WTC11 (cell line): ENCODE measurements around the gene FSTL4. TPM values are rescaled to one million over a fixed set of nuclear protein-coding genes. Genes with fewer than 3 reads are reported as not detected.

ENCODE experiments used
- ATAC-seq: fragments of 200-7000 bp; cut with Tn5 transposase; 2 replicates; pipeline ENCODE4 v1.10.0; 2021; ENCODE audit warnings: mild to moderate bottlenecking, moderate library complexity
- CTCF ChIA-PET: fragments of 300-600 bp; sonication (Branson Sonifier 250); formaldehyde crosslinking; loops from one replicate; lab custom pipeline; 2021; ENCODE audit warnings: antibody characterized with exemption; lab: Charles Lee
- POLR2A ChIA-PET: fragments of 350-600 bp; sonication (Branson Sonifier 250); formaldehyde crosslinking; loops from one replicate; lab custom pipeline; 2021; ENCODE audit warnings: antibody characterized with exemption; lab: Charles Lee
- DNase-seq: peaks from one replicate; pipeline ENCODE4 v3.0.0; 2021; ENCODE audit warnings: low spot score
- H3K27ac Mint-ChIP-seq: 2 replicates; pipeline ENCODE4 v1.8.0; 2021; ENCODE audit warnings: mixed read lengths
- H3K27me3 Mint-ChIP-seq: 2 replicates; pipeline ENCODE4 v1.8.0; 2021; ENCODE audit warnings: low read depth, mild to moderate bottlenecking, moderate library complexity, mixed read lengths
- H3K36me3 Mint-ChIP-seq: 2 replicates; pipeline ENCODE4 v1.8.0; 2021; ENCODE audit warnings: mixed read lengths
- H3K4me1 Mint-ChIP-seq: 2 replicates; pipeline ENCODE4 v1.8.0; 2022; ENCODE audit warnings: mixed read lengths
- H3K4me3 Mint-ChIP-seq: 2 replicates; pipeline ENCODE4 v1.8.0; 2021; ENCODE audit warnings: mild to moderate bottlenecking, moderate library complexity, mixed read lengths
- H3K9me3 Mint-ChIP-seq: 2 replicates; pipeline ENCODE4 v1.8.0; 2021; ENCODE audit warnings: mixed read lengths
- CREM ChIP-seq: sonication (generic); formaldehyde crosslinking; IDR thresholded peaks from 2 replicates; pipeline ENCODE4 v1.8.1; 2022; ENCODE audit warnings: mild to moderate bottlenecking, missing genetic modification reagents, moderate library complexity
- FOXP4 ChIP-seq: sonication (generic); formaldehyde crosslinking; IDR thresholded peaks from 2 replicates; pipeline ENCODE4 v1.8.0; 2022; ENCODE audit warnings: mild to moderate bottlenecking, missing genetic modification reagents
- GRHL2 ChIP-seq: fragments of 250-450 bp; sonication (Bioruptor Pico); IDR thresholded peaks from 2 replicates; pipeline ENCODE4 v1.8.0; 2022; ENCODE audit warnings: mild to moderate bottlenecking, moderate library complexity; ENCODE audit not compliant: insufficient replicate concordance, severe bottlenecking
- IRF2 ChIP-seq: sonication (generic); formaldehyde crosslinking; IDR thresholded peaks from 2 replicates; pipeline ENCODE4 v1.8.0; 2022; ENCODE audit warnings: low read depth, missing genetic modification reagents, borderline replicate concordance
- JUN ChIP-seq: sonication (generic); formaldehyde crosslinking; IDR thresholded peaks from 2 replicates; pipeline ENCODE4 v1.8.0; 2023; ENCODE audit warnings: mild to moderate bottlenecking, missing genetic modification reagents
- MAX ChIP-seq: sonication (generic); formaldehyde crosslinking; IDR thresholded peaks from 2 replicates; pipeline ENCODE4 v1.8.0; 2022; ENCODE audit warnings: mild to moderate bottlenecking, missing genetic modification reagents
- NFYB ChIP-seq: sonication (generic); formaldehyde crosslinking; conservative IDR thresholded peaks from 2 replicates; pipeline ENCODE4 v1.8.0; 2022; ENCODE audit warnings: low read depth, missing genetic modification reagents
- PRDM15 ChIP-seq: sonication (generic); formaldehyde crosslinking; IDR thresholded peaks from 2 replicates; pipeline ENCODE4 v1.8.0; 2022; ENCODE audit warnings: missing genetic modification reagents
- PRRX2 ChIP-seq: fragments of 250-450 bp; sonication (Bioruptor Pico); IDR thresholded peaks from 2 replicates; pipeline ENCODE4 v1.8.0; 2021; ENCODE audit warnings: mild to moderate bottlenecking
- TEAD1 ChIP-seq: sonication (generic); formaldehyde crosslinking; IDR thresholded peaks from 2 replicates; pipeline ENCODE4 v1.8.0; 2022; ENCODE audit warnings: mild to moderate bottlenecking, missing genetic modification reagents
- TEAD4 ChIP-seq: sonication (generic); formaldehyde crosslinking; IDR thresholded peaks from 2 replicates; pipeline ENCODE4 v1.8.0; 2022; ENCODE audit warnings: mild to moderate bottlenecking, missing genetic modification reagents
- ZNF121 ChIP-seq: sonication (generic); formaldehyde crosslinking; IDR thresholded peaks from 2 replicates; pipeline ENCODE4 v1.8.0; 2023; ENCODE audit warnings: missing genetic modification reagents
- ZNF425 ChIP-seq: fragments of 250-450 bp; sonication (Bioruptor Pico); conservative IDR thresholded peaks from 2 replicates; pipeline ENCODE4 v1.9.0; 2021; ENCODE audit warnings: mild to moderate bottlenecking
- total RNA-seq: library from RNA; stranded (reverse); gene quantifications from 3 replicates; pipeline ENCODE4 v1.2.3, GENCODE V29; 2021
- TF ChIP-seq, protein P1 (sequence below): sonication (generic); formaldehyde crosslinking; IDR thresholded peaks from 2 replicates; pipeline ENCODE4 v1.8.1; 2023; ENCODE audit warnings: mild to moderate bottlenecking, missing genetic modification reagents, moderate library complexity
- TF ChIP-seq, protein P2 (sequence below): sonication (generic); formaldehyde crosslinking; conservative IDR thresholded peaks from 2 replicates; pipeline ENCODE4 v1.8.1; 2023; ENCODE audit warnings: mild to moderate bottlenecking, low read depth, missing genetic modification reagents, moderate library complexity
- TF ChIP-seq, protein P3 (sequence below): fragments of 250-450 bp; sonication (Bioruptor Pico); IDR thresholded peaks from 2 replicates; pipeline ENCODE4 v1.9.0; 2021; ENCODE audit warnings: moderate library complexity, mild to moderate bottlenecking, inconsistent platforms, borderline replicate concordance

Gene FSTL4
- total RNA-seq, 1 experiment from 2014 or later, result 6.1 TPM

DNA sequence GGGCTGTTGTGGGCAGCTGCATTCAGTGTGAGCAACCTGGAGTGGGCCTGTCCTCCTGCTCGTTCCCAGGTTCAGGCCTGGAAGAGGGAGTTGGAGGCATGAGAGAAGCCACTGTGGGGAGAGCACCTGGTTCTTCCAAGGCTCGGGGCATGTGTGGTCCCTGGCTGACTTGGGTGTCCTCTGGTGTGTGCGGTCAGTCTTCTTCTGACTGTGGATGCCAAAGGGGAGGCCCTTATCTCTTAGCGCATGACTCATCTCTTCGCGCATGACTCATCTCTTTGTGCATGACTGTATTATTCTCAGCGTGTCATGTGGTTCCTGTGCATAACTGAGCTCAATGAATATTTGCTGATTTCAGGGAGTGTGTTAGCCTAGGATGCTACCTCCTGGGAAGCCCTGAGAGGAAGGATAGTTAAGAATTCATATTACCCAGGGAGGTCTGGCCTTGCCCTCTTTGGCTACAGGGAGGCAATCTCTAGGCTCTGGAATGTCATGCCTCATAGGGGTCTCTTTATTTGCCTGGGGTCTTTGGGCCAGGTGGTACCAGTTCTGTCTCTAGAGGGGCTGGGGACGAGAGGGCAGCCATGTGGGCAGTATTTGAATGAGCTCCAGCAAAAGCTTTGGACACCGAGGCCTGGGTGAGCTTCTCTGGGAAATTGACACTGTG, 371.8 kb downstream of the FSTL4 start (continued):
- TF ChIP-seq TEAD1 (CRISPR knock-in tag), result no peak

- CTCF ChIA-PET, result interaction anchor here (1.6 kb wide), 1 partner anchor 9 kb away, joined by 9 read pairs; no protein-coding TSS in a partner anchor
- no peak for DNase-seq
- ATAC-seq, result no peak
- no peak overlapping the region for H3K4me3 Mint-ChIP-seq
- H3K27ac Mint-ChIP-seq, result no peak overlapping the region
- H3K36me3 Mint-ChIP-seq, result peaks cover 3% of the 10 kb centered on the region; the same call in 1 of the 2 replicates
- H3K9me3 Mint-ChIP-seq, result peaks cover 15% of the 10 kb centered on the region
- TF ChIP-seq ZNF121 (CRISPR knock-in tag) (no peak), PRRX2 (CRISPR knock-in tag) (no peak)
- TF ChIP-seq, protein P1, sequence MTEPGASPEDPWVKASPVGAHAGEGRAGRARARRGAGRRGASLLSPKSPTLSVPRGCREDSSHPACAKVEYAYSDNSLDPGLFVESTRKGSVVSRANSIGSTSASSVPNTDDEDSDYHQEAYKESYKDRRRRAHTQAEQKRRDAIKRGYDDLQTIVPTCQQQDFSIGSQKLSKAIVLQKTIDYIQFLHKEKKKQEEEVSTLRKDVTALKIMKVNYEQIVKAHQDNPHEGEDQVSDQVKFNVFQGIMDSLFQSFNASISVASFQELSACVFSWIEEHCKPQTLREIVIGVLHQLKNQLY (CRISPR knock-in tag), result no peak
- TF ChIP-seq, protein P2, sequence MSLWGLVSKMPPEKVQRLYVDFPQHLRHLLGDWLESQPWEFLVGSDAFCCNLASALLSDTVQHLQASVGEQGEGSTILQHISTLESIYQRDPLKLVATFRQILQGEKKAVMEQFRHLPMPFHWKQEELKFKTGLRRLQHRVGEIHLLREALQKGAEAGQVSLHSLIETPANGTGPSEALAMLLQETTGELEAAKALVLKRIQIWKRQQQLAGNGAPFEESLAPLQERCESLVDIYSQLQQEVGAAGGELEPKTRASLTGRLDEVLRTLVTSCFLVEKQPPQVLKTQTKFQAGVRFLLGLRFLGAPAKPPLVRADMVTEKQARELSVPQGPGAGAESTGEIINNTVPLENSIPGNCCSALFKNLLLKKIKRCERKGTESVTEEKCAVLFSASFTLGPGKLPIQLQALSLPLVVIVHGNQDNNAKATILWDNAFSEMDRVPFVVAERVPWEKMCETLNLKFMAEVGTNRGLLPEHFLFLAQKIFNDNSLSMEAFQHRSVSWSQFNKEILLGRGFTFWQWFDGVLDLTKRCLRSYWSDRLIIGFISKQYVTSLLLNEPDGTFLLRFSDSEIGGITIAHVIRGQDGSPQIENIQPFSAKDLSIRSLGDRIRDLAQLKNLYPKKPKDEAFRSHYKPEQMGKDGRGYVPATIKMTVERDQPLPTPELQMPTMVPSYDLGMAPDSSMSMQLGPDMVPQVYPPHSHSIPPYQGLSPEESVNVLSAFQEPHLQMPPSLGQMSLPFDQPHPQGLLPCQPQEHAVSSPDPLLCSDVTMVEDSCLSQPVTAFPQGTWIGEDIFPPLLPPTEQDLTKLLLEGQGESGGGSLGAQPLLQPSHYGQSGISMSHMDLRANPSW (CRISPR knock-in tag), result no peak
- TF ChIP-seq, all 79 proteins: peak for 0
- Mint-ChIP-seq H3K4me1 (0 out of 2 replicates have a peak, but pooled peaks cover 4% of the 10 kb centered on the region), H3K27me3 (no peaks in the 10 kb centered on the region)
- POLR2A ChIA-PET, result no interaction called here
Observed at GRCh38 chr5:133238426-133239205, 373.7 kb downstream of the FSTL4 start.

GRCh38 chr5:133236976-133237375, 375.4 kb downstream of the FSTL4 start:
- Mint-ChIP-seq H3K36me3 (peaks cover 3% of the 10 kb centered on the region; the same call in 1 of the 2 replicates), H3K27me3 (no peaks in the 10 kb centered on the region), H3K4me1 (0 out of 2 replicates have a peak, but pooled peaks cover 4% of the 10 kb centered on the region), H3K9me3 (peaks cover 15% of the 10 kb centered on the region), H3K4me3 (no peak overlapping the region), H3K27ac (no peak overlapping the region)
- ATAC-seq, result no peak
- ChIA-PET CTCF (interaction anchor here (0.6 to 1.4 kb wide), 10 partner anchors 10 to 760 kb away, joined by 3 to 7 read pairs (median 4); no protein-coding TSS in a partner anchor), POLR2A (no interaction called here)
- no peak for DNase-seq
- TF ChIP-seq, protein P3, sequence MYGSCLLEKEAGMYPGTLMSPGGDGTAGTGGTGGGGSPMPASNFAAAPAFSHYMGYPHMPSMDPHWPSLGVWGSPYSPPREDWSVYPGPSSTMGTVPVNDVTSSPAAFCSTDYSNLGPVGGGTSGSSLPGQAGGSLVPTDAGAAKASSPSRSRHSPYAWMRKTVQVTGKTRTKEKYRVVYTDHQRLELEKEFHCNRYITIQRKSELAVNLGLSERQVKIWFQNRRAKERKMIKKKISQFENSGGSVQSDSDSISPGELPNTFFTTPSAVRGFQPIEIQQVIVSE (CRISPR knock-in tag), result no peak
- TF ChIP-seq JUN (CRISPR knock-in tag) (no peak), TEAD4 (CRISPR knock-in tag) (no peak), CREM (CRISPR knock-in tag) (no peak), GRHL2 (CRISPR knock-in tag) (no peak), IRF2 (CRISPR knock-in tag) (no peak), MAX (CRISPR knock-in tag) (no peak), ZNF425 (CRISPR knock-in tag) (no peak), FOXP4 (CRISPR knock-in tag) (no peak), NFYB (CRISPR knock-in tag) (no peak), PRDM15 (CRISPR knock-in tag) (no peak)
